MV-4-11 (cell line): Measurements from ENCODE around the gene EMILIN2.
"Not testable (repeated sequence)": the region's sequence is repeated elsewhere in the genome, so short reads cannot be mapped to it uniquely, and the experiment has no call there.

ENCODE experiments used
- DNase-seq: peaks from one replicate; lab custom pipeline; 2025; lab: John Stamatoyannopoulos, UW

EMILIN2 gene

DNA sequence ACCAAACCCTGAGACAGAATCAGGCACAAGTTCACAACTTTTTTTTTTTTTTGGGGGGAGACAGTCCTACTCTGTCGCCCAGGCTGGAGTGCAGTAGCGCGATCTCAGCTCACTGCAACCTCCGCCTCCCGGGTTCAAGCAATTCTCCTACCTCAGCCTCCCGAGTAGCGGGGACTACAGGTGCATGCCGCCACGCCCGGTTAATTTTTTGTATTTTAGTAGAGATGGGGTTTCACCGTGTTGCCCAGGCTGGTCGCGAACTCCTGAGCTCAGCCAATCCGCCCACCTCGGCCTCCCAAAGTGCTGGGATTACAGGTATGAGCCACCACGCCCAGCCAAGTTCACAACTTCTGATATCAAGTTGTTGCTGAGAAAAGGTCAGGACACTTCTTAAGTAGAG, 68.7 kb downstream of the EMILIN2 start:
- not testable (repeated sequence) for DNase-seq

GRCh38 chr18:2916184-2916583, 69.4 kb downstream of the EMILIN2 start:
- DNase-seq = no peak

DNA sequence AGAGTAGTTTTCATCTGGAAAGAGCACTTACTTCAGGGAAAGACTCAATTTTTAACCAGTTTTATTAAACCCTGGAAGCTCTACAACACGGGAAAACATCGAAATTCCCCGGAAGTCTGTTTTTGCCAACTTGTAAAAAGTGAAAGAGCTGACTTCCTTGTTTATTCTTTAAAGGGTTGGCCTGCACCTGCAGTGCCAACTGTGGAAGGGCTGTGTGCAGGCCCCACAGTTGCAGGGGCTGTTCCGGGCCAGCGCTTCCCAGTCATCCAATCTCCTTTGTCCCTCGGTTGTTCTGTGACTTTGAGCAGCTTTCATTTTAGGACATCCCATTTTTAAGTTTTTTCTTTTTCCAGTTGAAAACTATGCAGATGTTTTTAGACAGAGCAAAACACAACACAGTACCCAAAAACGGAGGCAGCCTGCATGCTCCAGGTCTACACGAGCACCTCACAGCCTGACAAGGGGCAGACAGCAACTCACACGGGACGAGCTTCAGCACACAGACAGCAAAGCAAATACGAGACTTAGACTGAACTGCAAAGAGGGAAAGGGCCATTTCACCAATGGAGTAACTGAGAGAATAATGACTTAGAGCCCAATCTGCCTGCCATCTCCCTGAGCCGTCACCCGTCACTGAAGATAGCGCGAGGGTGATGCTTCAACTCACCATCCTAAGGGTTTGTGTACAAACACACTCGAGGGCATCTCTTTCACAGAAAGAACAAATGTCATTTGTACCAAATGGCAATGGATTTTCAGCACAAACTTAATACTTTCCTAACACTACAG, 70.6 kb downstream of the EMILIN2 start:
- no peak for DNase-seq

DNA sequence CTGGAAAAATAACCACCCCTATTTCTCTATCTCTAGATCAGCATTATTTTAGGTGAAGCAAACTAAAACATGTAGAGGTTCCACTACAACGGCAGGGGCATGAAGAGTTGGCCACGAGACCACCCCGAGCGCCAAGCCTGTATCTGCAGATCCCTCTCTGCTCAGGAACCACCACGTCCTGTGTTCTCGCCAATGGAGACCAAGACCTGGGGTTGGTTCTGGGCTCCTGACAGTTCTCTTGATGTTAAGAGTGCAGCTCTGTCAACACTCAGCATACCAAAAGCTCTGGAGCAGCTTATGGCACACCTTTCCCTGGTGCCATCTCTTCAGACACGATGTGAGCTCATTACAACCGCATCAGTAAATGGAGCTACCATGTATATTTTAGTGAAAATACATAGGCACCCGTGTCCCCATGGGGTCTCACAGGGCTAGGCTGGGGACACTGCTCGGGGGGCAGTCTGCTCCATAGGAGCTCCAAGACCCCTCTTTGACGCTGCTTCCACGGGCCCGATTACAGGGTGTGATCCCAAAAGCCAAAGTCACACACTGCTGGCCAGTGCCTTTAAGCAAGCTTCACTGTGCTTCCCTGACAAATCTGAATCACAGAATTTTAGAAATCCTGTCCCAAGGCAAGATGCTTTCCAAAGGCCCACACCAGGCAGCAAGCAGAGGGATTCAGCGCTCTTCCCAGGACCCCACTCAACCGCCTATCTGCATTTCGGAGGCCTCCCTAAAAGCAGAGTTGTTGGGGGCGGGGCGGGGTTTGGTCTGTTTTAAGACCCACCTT, 72.2 kb downstream of the EMILIN2 start:
- DNase-seq = no peak

GRCh38 chr18:2919600-2919999, 72.8 kb downstream of the EMILIN2 start:
- DNase-seq = no peak

DNA sequence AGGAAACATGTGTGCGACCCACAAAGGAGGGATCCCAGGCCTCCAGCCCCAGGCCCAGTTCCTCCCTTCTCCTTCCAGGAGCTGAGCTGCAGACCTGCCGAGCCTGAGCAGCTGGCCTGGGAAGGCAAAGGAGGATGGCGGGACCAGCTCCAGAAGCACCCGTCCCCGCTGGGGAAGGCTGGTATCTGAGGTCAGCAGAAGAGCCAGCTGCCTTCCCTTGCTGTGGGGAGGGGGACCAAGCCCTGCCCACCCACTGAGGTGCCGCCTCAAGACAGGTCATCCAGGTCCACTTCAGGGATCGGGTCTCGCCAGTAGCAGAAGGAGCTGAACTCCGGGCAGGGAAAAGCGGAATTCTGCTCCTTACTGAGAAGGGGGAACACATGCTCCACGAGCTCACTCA, 73.2 kb downstream of the EMILIN2 start:
- DNase-seq = no peak

- no peak for DNase-seq
These were observed 73.9 kb downstream of the EMILIN2 start for GRCh38 chr18:2920546-2921343.

DNA sequence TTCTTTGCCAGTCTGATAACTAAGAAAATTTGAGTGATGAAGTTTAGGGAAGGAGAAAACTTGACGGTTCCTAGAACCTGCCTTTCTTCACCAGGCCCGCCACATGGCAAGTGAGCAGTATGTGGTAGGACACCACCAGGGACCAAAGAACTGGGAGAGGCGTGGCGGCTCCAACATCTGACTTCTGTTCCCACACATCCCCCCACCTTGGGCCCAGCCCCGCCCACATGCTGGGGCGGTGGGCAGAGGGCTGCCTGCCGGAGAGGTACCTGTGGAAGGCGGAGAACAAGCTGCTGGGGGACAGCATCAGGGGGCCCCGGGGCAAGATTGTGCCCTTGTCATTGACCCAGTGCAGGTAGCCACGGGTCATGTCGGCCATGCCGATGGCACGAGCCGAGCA, 75.0 kb downstream of the EMILIN2 start:
- no peak for DNase-seq

- no peak for DNase-seq
These were observed 76.7 kb downstream of the EMILIN2 start for GRCh38 chr18:2923464-2923863.

DNA sequence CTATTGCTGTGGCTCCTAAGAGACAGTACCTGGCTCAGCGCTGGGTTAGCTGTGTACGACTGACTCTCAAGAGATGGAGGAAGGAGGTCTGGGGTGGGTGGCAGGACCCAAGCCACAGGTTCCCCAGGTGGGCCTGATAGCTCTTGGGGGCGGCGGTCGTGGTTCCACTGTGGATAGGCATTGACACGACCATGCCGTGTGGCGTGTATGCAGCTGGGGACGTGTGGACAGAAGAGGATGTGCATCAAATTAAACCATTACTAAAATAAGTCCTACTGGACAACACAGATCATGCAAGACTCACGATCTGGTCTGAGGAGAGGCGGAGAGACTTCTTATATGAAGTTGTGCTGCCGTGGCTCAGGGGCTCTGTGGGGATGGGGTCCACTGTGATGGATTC, 78.1 kb downstream of the EMILIN2 start:
- DNase-seq = no peak

- no peak for DNase-seq
These were observed 79.7 kb downstream of the EMILIN2 start for GRCh38 chr18:2926528-2926927.

DNA sequence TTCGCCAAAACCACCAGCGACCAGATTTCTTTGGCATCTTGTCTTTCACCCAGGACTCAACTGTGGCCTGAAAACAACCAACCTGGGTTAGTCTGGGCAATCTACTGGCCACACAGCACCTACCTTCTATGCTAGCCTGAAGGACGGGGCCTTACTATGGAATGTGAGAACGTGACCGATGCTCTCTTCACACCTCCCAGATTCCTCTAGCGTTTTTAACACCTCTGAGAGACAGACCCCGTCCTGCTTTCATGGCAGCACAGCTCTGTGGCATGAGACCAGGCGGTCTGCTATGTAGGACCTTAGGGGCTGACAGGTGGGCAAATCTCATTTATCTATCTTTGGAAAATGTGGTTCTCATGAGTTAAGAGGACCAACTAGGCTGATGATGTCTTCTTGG, 80.9 kb downstream of the EMILIN2 start:
- no peak for DNase-seq

DNA sequence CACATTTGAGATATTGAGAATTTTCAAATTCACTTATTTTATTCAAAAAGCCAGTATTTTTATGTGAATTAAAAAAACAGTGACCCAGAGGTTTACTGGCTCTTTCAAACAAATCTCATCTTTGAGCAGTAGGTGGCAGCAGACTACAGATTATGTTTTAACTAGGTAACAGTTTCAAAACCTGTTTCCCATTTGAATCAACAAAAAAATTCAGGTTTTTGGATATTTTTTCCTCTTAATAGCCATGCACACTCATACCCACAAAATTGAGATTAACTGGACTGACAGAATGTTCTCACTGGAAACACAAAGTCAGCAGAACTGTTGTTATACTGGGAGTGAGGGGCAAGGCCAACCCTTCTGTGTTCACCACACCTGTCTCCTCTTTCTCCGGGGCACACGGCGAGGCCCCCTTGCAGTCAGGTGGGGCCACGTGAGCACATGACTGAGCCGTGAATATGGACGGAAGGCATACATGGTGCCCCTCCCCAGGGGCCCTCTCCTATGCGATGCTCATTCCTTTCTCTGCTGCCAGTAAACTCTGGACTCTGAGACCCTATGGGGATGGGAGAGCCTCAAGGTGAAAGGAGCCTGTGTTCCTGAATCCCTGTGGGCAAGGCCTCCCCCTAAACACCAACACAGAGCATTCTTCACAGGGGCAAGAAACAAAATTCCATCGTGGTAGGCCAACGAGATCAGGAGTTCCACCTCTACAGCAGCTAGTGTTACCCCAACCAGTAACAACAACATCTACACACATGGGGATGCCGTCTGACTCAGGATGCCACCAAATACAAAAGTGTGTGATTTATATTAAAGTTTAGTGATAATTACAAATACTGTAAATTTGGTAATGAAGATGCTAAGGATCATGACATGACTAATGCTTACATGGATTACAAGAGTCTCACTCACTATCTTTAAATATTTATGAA, 85.7 kb downstream of the EMILIN2 start:
- DNase-seq = peak; percentile 62

- DNase-seq = no peak
These were observed 87.2 kb downstream of the EMILIN2 start for GRCh38 chr18:2933995-2934394.

GRCh38 chr18:2935438-2936192, 88.8 kb downstream of the EMILIN2 start:
- DNase-seq = no peak

DNA sequence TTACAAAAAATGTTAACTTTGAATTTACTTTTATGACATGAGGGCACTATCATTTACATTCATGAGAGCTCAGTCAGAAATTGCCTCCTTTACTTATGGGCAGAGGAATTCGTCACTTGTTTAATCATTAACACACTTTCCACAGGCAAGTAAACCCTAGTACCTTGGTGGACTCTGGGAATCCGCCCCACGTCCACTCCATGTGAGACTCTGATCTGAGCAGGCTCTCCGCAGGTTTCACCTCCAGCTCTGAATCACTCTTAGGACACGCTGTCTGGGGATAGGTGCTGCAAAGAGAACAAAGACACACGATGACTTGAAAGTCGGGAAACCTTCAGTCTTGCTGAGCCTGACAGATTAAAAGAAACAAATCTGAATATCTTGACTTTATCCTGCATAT, 92.5 kb downstream of the EMILIN2 start:
- DNase-seq = no peak

DNA sequence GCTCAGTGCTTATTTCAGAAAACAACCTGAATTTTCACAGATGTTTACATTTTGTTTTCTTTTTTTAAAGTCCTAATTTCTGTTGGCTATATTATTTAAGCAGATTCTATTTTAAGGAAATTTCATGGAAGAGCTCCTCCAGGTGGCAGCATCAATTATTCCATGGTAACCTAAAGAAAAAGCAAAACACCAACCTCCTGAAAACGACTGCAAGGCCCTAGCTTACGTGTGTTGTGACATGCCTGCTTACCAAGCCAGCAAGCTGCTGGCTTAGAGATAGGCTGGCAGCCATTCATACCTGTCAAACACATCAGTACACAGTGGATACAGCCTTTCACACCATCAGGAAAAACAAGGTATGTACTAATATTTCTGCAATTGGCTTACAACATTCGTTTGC, 101.2 kb downstream of the EMILIN2 start:
- DNase-seq = peak; percentile 8

GRCh38 chr18:2952605-2953004, 105.8 kb downstream of the EMILIN2 start:
- DNase-seq = no peak

GRCh38 chr18:2953935-2954653, 107.3 kb downstream of the EMILIN2 start:
- no peak for DNase-seq
